HUES64 (cell line): Measurements from ENCODE around the gene KIF16B.
"Not testable (repeated sequence)": the region's sequence is repeated elsewhere in the genome, so short reads cannot be mapped to it uniquely, and the experiment has no call there.

ENCODE experiments used
- H3K27ac ChIP-seq: 2 replicates; pipeline ENCODE4 v1.7.0; 2013; ENCODE audit warnings: low read depth, low read length, inconsistent platforms
- H3K27me3 ChIP-seq: 2 replicates; pipeline ENCODE4 v1.6.1; 2013; ENCODE audit warnings: mild to moderate bottlenecking, low read length; ENCODE audit not compliant: insufficient read depth
- H3K36me3 ChIP-seq: 2 replicates; pipeline ENCODE4 v1.6.1; 2013; ENCODE audit warnings: mild to moderate bottlenecking, low read length; ENCODE audit not compliant: insufficient read depth
- H3K4me1 ChIP-seq: 2 replicates; pipeline ENCODE4 v1.6.1; 2013; ENCODE audit warnings: mild to moderate bottlenecking, low read length, moderate library complexity; ENCODE audit not compliant: insufficient read depth
- H3K4me3 ChIP-seq: 2 replicates; pipeline ENCODE4 v1.5.1; 2013; ENCODE audit warnings: mild to moderate bottlenecking, low read length, moderate library complexity
- H3K9ac ChIP-seq: 2 replicates; pipeline ENCODE4 v1.6.1; 2013; ENCODE audit warnings: mild to moderate bottlenecking, low read depth, low read length
- H3K9me3 ChIP-seq: 2 replicates; pipeline ENCODE4 v1.6.1; 2013; ENCODE audit warnings: low read depth, low read length; ENCODE audit not compliant: insufficient read depth
- WGBS: fragments of 150-250, 120-280 bp; methylation state at CpG from one replicate; pipeline ENCODE4 v1.1.7; 2013; ENCODE audit warnings: missing lambda C conversion rate; 5-methylcytosine and 5-hydroxymethylcytosine counted together

The KIF16B gene

DNA sequence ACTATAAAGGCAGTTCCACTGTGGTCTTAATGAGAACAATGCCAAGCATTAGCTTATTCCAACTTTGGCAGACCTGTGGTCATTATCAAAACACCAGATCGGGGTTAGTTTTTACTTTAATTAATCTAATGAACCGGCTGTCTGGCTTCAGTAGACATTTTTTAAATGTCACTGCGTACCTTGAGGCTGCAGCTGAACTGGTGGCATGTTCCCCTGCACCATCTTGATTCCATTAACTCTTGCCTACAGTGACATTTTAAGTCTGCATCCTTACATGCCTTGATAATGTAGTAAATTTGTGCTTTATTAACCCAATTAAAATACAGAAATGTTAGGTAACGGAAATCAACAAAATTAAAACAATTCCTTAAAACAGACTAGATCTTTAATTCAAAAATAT lies 127.0 kb downstream of the KIF16B start:
- 95% methylated on average over 3 of the region's 4 CpGs for WGBS

DNA sequence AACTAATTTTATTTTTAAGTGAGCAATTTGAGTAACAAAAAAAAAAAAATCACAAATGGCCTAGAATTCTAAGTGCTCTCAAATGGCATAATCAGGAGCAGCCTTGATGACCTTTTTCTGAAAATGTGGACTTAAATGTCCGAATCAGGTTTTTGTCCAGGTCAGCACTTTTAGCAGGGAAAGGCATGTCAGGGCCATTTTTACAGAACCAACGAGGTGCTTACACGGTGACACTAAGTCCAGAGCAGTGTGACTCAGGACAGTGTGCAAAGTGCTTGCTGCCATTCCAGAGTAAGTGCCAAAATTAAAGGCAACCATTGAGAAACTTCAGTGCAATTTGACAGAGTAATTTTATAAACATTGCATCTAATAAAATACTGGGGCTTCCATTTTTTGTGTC lies 127.8 kb downstream of the KIF16B start:
- Histone ChIP-seq H3K36me3 (no peaks in the 10 kb centered on the region), H3K9me3 (no peaks in the 10 kb centered on the region), H3K4me1 (no peaks in the 10 kb centered on the region), H3K9ac (no peak overlapping the region), H3K27ac (no peak overlapping the region), H3K27me3 (no peaks in the 10 kb centered on the region), H3K4me3 (no peak overlapping the region)
- WGBS = 95% methylated on average over 3 of the region's 3 CpGs

More for the DNA sequence above, 127.0 kb downstream of the KIF16B start:
- H3K36me3 ChIP-seq = no peaks in the 10 kb centered on the region
- H3K4me1 ChIP-seq = no peaks in the 10 kb centered on the region
- H3K9me3 ChIP-seq = no peaks in the 10 kb centered on the region
- no peak overlapping the region for H3K9ac ChIP-seq
- H3K27ac ChIP-seq = no peak overlapping the region
- H3K4me3 ChIP-seq = no peak overlapping the region
- H3K27me3 ChIP-seq = no peaks in the 10 kb centered on the region

DNA sequence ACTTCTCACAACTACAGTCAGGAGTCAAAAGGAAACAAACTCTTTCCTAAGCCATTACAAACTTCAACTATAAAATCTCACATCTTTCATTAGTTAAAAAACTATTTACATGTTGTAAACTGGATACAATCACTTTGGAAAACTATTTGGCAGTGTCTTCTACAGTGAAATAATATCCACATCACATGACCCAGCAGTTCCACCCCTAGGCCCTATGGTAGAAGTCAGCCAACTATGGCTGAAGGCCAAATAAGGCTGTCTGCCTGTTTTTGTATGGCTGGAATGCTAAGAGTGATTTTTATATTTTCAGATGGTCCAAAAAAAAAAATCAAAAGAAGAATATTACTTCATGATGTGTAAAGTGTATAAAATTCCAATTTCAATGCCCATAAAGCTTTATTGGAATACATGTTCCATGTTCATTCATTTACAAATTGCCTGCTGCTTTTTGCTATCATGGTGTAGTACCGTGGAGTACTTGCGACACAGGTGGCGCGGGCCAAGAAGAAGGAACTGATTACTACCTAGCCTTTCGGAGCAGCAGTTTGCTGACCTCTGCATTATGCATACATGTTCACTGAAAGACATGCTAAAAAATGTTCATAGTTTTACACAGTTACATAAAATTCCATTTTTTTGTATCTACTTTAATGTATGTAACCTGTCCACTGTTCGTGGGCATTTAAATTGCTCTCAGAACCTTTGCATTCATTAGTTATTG lies 129.0 kb downstream of the KIF16B start:
- H3K4me1 ChIP-seq = no peaks in the 10 kb centered on the region
- 99% methylated on average over 6 of the region's 6 CpGs for WGBS
- no peak overlapping the region for H3K27ac ChIP-seq

DNA sequence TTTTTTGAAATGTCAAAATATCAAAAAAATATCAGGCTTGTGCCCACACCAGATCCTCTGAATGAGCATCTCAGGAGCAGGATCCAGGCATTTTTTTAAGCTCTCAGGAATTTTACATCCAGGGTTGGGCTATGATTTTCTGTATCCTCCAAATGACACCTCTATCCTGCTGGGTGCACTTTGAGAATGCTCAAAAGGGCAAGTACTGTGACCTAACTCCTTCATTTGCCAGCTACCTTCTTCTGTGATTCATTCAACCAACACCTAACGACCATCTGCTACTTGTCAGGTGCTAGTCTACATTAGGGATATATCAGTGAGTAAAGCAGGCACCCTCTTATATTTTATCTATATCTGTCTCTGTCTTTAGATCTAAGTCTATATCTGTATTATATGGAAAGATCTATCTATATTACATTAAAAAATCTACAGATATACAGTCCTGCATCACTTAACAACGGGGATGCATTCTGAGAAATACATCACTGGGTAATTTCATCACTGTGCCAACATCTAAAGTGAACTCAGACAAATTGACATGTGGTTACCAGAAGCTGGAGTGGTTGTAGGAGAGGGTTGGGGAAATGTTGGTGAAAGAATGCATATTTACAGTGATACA lies 131.6 kb downstream of the KIF16B start:
- peaks cover 6% of the 10 kb centered on the region; the same call in 1 of the 2 replicates for H3K9me3 ChIP-seq
- no peaks in the 10 kb centered on the region for H3K36me3 ChIP-seq
- H3K9ac ChIP-seq = no peak overlapping the region
- H3K4me1 ChIP-seq = no peaks in the 10 kb centered on the region
- H3K27me3 ChIP-seq = no peaks in the 10 kb centered on the region
- WGBS = 84% methylated on average over 2 of the region's 2 CpGs
- no peak overlapping the region for H3K4me3 ChIP-seq
- no peak overlapping the region for H3K27ac ChIP-seq

More for the DNA sequence above, 129.0 kb downstream of the KIF16B start:
- H3K9ac ChIP-seq = no peak overlapping the region
- H3K4me3 ChIP-seq = no peak overlapping the region
- H3K27me3 ChIP-seq = no peaks in the 10 kb centered on the region
- H3K9me3 ChIP-seq = peaks cover 6% of the 10 kb centered on the region; the same call in 1 of the 2 replicates
- no peaks in the 10 kb centered on the region for H3K36me3 ChIP-seq

DNA sequence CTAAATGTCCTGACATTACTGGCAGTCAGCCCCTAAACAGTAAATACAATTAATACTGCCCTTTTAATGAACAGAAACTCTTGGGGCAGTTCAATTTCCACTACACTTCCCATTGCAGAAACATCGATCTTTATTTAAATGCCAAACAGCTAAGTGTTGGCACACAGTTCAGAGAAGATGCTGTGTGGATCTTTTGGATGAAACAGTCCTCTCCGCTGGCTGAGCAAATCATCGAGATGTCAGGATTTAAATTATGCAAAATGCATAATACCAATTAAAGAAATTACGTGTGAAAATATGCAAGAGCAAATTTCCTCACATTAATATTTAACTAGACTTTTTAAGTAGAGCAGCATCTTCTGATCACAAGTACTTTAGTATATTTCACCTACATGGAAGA lies 132.6 kb downstream of the KIF16B start:
- H3K4me3 ChIP-seq = no peak overlapping the region
- no peak overlapping the region for H3K9ac ChIP-seq
- H3K36me3 ChIP-seq = no peaks in the 10 kb centered on the region
- 100% methylated on average over 4 of the region's 4 CpGs for WGBS
- no peak overlapping the region for H3K27ac ChIP-seq
- H3K27me3 ChIP-seq = no peaks in the 10 kb centered on the region
- peaks cover 6% of the 10 kb centered on the region; the same call in 1 of the 2 replicates for H3K9me3 ChIP-seq
- H3K4me1 ChIP-seq = no peaks in the 10 kb centered on the region

DNA sequence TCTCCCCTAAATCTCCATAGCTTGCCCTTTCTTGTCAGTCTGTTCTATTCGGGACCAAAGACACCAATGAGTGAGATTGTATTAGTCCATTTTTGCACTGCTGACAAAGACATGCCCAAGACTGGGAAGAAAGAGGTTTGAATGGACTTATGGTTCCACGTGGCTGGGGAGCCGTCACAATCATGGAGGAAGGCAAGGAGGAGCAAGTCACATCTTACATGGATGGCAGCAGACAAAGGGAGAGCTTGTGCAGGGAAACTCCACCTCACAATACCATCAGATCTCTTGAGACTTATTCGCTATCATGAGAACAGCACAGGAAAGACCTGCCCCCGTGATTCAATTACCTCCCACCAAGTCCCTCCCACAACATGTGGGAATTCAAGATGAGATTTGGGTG lies 133.7 kb downstream of the KIF16B start:
- WGBS = 99% methylated on average over 5 of the region's 5 CpGs
- not testable (repeated sequence) for H3K36me3 ChIP-seq, H3K27ac ChIP-seq, H3K4me3 ChIP-seq, H3K9ac ChIP-seq, H3K27me3 ChIP-seq, H3K4me1 ChIP-seq, H3K9me3 ChIP-seq

DNA sequence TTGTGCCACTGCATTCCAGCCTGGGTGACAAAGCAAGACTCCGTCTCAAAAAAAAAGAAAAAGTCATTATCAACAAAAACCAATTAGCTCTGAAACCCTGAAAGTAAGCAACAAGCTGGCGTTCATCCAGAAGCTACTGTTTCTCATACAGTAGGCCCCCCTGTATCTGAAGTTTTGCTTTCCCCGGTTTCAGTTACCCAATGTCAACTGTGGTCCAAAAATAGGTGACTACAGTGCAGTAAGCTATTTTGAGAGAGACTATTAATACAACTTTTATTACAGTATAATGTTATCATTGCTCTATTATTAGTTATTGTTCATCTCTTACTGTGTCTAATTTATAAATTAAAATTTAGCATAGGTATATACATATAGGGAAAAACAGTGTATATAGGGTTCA lies 135.1 kb downstream of the KIF16B start:
- 95% methylated on average over 3 of the region's 3 CpGs for whole genome bisulfite sequencing
- Histone ChIP-seq H3K27ac (no peak overlapping the region), H3K9me3 (peaks cover 6% of the 10 kb centered on the region; the same call in 1 of the 2 replicates)

DNA sequence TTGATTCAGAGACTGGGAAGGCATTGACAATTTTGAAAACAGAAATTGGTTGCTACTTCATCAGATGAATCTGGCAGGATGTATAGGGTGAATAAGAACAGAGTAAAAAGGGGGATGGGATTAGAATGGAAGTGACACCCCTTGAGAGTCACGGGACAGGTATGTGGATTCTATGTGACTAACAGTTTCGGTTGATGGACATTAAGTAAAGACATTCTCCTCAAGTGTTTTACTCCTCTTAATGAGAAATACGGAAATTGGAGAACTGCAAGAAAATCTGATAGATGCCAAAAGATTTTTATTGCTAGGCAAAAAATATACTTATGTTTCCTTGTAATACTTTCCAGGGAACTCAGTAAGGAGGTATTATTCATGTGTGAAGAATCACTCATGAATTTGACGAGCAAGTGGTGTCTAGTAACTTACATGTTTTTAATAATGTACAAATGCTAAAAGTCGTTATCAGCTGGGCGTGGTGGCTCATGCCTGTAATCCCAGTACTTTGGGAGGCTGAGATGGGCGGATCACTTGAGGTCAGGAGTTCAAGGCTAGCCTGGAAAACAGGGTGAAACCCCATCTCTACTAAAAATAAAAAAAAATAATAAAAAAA lies 135.8 kb downstream of the KIF16B start:
- H3K4me1 ChIP-seq = peaks cover 7% of the 10 kb centered on the region; the same call in 1 of the 2 replicates

More for the DNA sequence above, 135.1 kb downstream of the KIF16B start:
- no peak overlapping the region for H3K4me3 ChIP-seq
- peaks cover 1% of the 10 kb centered on the region; the same call in 1 of the 2 replicates for H3K4me1 ChIP-seq
- no peak overlapping the region for H3K9ac ChIP-seq
- no peaks in the 10 kb centered on the region for H3K36me3 ChIP-seq
- H3K27me3 ChIP-seq = no peaks in the 10 kb centered on the region

DNA sequence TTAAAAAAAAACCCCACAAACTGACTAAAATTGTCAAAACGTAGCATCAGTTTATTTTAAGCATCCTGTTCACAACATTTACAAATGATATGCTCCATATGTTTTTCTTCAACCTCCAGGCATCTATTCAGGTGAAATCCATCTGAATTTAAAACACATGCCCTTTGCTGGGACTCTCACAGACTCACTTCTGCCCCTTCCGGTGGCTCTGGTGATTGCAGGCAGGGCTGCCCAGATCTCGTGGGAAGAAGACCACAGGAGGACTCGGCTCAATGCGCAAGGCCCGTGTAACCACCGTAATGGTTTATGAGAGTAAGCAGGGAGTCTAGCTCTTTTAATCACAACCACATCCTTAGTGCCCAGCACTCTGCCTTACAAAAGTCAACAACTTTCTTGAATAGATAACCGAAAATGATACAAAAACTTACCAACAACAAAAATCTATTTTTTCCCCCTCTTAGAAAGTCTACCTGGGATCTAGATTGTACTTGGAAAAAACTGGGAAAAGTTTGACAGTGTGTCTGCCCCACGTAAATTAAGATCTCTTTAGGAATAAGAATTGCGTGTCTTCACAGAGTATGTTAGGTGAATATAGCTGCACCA lies 139.1 kb downstream of the KIF16B start:
- 55% methylated on average over 10 of the region's 10 CpGs for WGBS

More for the DNA sequence above, 135.8 kb downstream of the KIF16B start:
- no peaks in the 10 kb centered on the region for H3K36me3 ChIP-seq
- no peaks in the 10 kb centered on the region for H3K27me3 ChIP-seq
- 91% methylated on average over 7 of the region's 7 CpGs for WGBS
- H3K9me3 ChIP-seq = peaks cover 6% of the 10 kb centered on the region; the same call in 1 of the 2 replicates
- H3K27ac ChIP-seq = no peak overlapping the region
- no peak overlapping the region for H3K4me3 ChIP-seq
- H3K9ac ChIP-seq = no peak overlapping the region

DNA sequence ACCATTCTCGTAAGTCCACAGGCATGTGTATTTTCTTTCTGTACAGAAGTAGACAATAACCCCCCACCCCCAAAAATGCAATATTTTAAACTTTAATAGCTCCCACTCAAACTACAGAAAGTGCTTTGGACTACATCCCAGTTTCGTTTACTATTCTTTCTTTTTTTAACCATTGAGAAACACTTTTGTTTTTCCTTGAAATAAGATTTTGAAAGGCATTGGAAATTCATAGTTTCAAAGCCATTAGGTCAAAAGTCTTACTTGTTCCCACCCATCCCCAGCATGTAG lies 140.0 kb downstream of the KIF16B start:
- Histone ChIP-seq H3K36me3 (0 out of 2 replicates have a peak, but pooled peaks cover 5% of the 10 kb centered on the region), H3K4me3 (no peak overlapping the region), H3K9ac (no peak overlapping the region), H3K9me3 (no peaks in the 10 kb centered on the region), H3K4me1 (peaks cover 13% of the 10 kb centered on the region; the same call in 1 of the 2 replicates), H3K27ac (no peak overlapping the region), H3K27me3 (no peaks in the 10 kb centered on the region)
- WGBS = 96% methylated on average over 2 of the region's 2 CpGs

More for the DNA sequence above, 139.1 kb downstream of the KIF16B start:
- Histone ChIP-seq H3K4me1 (peaks cover 13% of the 10 kb centered on the region; the same call in 1 of the 2 replicates), H3K4me3 (no peak overlapping the region), H3K27ac (no peak overlapping the region), H3K27me3 (no peaks in the 10 kb centered on the region), H3K9ac (no peak overlapping the region), H3K9me3 (no peaks in the 10 kb centered on the region), H3K36me3 (0 out of 2 replicates have a peak, but pooled peaks cover under 1% of the 10 kb centered on the region)
